GM12891 (cell line): Measurements from ENCODE around the gene GGTA1.
"Not testable (repeated sequence)": the region's sequence is repeated elsewhere in the genome, so short reads cannot be mapped to it uniquely, and the experiment has no call there.

Experiments
- DNase-seq: peaks from one replicate; pipeline ENCODE4 v3.0.0; 2011; ENCODE audit warnings: low spot score; ENCODE audit not compliant: insufficient read length
- FAIRE-seq: peaks from 2 replicates; lab custom pipeline; 2011; peaks lifted over from hg19 to GRCh38; lab: Jason Lieb, UNC
- PAX5 ChIP-seq: IDR thresholded peaks from 2 replicates; pipeline ENCODE4 v1.6.1; 2011; ENCODE audit warnings: low read length, moderate library complexity, mild to moderate bottlenecking; ENCODE audit not compliant: insufficient read depth, severe bottlenecking
- POLR2A ChIP-seq: IDR thresholded peaks from 2 replicates; pipeline ENCODE4 v1.6.1; 2011; ENCODE audit warnings: low read depth, low read length, control low read depth
- POLR2AphosphoS5 ChIP-seq: IDR thresholded peaks from 2 replicates; pipeline ENCODE4 v1.6.1; 2011; ENCODE audit warnings: low read depth, low read length, control low read depth
- POU2F2 ChIP-seq: IDR thresholded peaks from 2 replicates; pipeline ENCODE4 v1.6.1; 2011; ENCODE audit warnings: low read depth, mild to moderate bottlenecking, control low read depth, low read length, moderate library complexity
- SPI1 ChIP-seq: IDR thresholded peaks from 2 replicates; pipeline ENCODE4 v1.6.1; 2011; ENCODE audit warnings: low read depth, low read length, control low read depth
- TAF1 ChIP-seq: IDR thresholded peaks from 2 replicates; pipeline ENCODE4 v1.6.1; 2011; ENCODE audit warnings: low read depth, low read length, control low read depth

Gene GGTA1

GRCh38 chr9:121528642-121529041, 29.0 kb upstream of the GGTA1 start:
- no peak for TF ChIP-seq POLR2AphosphoS5
- TF ChIP-seq SPI1, result no peak
- TF ChIP-seq TAF1, result no peak
- no peak for TF ChIP-seq POLR2A
- no peak for TF ChIP-seq PAX5
- TF ChIP-seq POU2F2, result no peak
- FAIRE-seq (no peak), DNase-seq (no peak)

GRCh38 chr9:121527371-121527770, 27.7 kb upstream of the GGTA1 start:
- TF ChIP-seq POLR2AphosphoS5 (no peak), TAF1 (no peak), POU2F2 (no peak), PAX5 (no peak), POLR2A (no peak), SPI1 (no peak)
- no peak for FAIRE-seq

GRCh38 chr9:121519688-121520087, 20.0 kb upstream of the GGTA1 start:
- FAIRE-seq, DNase-seq: not testable (repeated sequence)

More at GRCh38 chr9:121527371-121527770, 27.7 kb upstream of the GGTA1 start:
- no peak for DNase-seq

DNA sequence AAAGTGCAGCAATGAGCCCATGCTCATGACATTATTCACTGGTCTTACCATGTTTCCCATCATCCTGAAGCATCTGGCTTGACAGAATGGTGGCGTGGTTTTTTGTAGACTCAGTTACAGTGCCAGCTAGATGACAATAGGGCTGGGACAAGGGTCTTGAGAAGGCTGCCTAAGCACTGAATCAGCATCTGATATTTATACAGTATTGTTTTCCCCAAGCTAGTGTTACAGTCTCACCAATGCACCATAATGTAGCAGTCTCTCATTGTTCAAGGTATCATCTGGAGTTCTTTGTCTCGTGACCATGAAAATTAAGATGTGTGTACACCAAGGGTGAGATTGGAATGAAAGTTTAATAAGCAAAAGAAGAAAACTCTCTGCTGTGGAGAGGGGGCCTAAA, 19.0 kb upstream of the GGTA1 start:
- DNase-seq (no peak), FAIRE-seq (no peak)
- TF ChIP-seq POLR2A, result no peak
- TF ChIP-seq TAF1, result no peak
- no peak for TF ChIP-seq SPI1
- no peak for TF ChIP-seq POU2F2
- TF ChIP-seq PAX5, result no peak
- no peak for TF ChIP-seq POLR2AphosphoS5

- DNase-seq, FAIRE-seq: not testable (repeated sequence)
These were observed 13.5 kb upstream of the GGTA1 start for GRCh38 chr9:121513166-121513565.

DNA sequence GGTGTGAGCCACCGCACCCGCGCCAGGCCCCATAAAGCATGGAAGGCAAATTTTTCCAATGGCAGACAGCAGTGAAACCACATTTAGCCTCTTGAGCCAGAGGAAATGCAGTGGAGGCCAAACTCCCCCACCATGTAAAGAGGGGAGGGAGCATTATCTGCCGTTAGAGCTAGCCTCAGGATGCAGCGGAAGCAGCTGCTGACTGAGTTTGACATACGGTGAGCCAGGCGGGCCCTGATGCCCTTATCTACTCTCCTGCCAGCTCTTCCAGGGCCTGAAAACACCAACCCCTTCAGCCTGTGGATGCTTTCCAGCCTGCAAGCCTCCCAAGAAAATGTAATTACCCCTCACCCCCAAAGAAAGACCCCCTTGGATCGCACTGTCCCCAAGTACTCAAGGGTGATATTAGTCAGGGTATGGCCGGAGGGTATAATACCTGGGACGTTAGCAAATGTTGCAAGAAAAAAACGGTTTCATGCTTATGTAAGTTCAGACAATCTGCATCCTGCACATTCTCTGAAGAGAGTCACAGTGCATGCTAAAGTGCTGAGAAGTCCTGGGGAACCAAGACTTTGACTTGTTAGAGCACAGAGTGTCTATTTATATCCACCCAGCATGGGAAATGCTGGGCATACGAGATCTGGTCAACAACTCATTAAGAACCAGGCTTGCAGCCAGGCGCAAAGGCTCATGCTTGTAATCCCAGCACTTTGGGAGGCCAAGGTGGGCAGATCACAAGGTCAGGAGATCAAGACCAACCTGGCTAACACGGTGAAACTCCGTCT, 11.3 kb upstream of the GGTA1 start:
- TF ChIP-seq POLR2AphosphoS5 (no peak), POU2F2 (no peak)
- no peak for FAIRE-seq
- DNase-seq, result no peak

GRCh38 chr9:121509180-121509579, 9.5 kb upstream of the GGTA1 start:
- TF ChIP-seq POU2F2 (no peak), TAF1 (no peak), SPI1 (no peak), POLR2A (no peak), PAX5 (no peak)
- no peak for FAIRE-seq
- DNase-seq, result no peak

DNA sequence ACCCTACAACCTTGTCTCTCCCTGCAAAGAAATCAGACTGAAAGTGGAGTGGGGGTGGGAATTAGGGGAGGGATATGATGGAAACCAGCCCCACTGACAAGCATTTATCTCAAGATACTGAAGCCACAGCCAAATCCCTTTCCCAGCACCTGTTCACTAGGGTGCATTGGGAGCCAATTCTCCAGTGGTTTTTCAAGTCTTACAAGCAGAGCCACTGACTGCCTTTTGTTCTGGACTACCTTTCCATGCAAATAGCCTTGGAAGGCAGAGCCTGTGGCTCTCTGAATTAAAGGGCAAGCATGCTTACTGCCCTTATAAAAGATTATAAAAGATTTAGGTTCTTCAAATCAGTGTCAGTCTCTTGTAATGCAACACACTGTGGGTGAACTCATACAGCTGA, 8.8 kb upstream of the GGTA1 start:
- TF ChIP-seq PAX5 (no peak), SPI1 (no peak), TAF1 (no peak), POU2F2 (no peak)
- FAIRE-seq (no peak), DNase-seq (no peak)

- FAIRE-seq, result no peak
- no peak for DNase-seq
- TF ChIP-seq POLR2AphosphoS5, result no peak
- TF ChIP-seq POU2F2, result no peak
- no peak for TF ChIP-seq SPI1
- TF ChIP-seq TAF1, result no peak
These were observed 6.5 kb upstream of the GGTA1 start for GRCh38 chr9:121505903-121506735.

DNA sequence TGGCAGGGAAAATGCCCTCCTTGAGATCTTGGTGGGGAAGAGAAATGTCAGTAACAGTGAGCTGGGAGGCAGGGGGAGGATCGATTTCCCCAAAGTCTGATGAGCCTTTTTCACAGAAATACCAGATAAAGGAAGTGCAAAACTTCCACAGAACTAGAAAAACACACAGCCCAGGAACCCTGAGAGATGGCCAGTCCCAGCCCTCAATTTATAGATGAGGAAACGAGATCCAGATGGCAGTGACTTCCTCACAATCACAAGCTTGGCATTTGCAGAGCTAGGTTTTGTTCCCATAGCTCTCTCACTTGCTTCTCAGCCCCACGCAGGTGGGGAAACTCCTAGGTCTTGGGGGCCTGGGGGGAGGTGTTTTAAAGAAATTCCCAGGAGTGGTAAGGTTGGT, 3.8 kb upstream of the GGTA1 start:
- FAIRE-seq (no peak), DNase-seq (no peak)
- TF ChIP-seq POLR2A, result no peak
- TF ChIP-seq POLR2AphosphoS5, result no peak
- no peak for TF ChIP-seq TAF1
- no peak for TF ChIP-seq PAX5
- TF ChIP-seq SPI1, result no peak
- TF ChIP-seq POU2F2, result no peak
